ENCODE results near the gene LRRC37A3.
"Not testable (repeated sequence)": the region's sequence is repeated elsewhere in the genome, so short reads cannot be mapped to it uniquely, and the experiment has no call there.

LRRC37A3 gene

DNA sequence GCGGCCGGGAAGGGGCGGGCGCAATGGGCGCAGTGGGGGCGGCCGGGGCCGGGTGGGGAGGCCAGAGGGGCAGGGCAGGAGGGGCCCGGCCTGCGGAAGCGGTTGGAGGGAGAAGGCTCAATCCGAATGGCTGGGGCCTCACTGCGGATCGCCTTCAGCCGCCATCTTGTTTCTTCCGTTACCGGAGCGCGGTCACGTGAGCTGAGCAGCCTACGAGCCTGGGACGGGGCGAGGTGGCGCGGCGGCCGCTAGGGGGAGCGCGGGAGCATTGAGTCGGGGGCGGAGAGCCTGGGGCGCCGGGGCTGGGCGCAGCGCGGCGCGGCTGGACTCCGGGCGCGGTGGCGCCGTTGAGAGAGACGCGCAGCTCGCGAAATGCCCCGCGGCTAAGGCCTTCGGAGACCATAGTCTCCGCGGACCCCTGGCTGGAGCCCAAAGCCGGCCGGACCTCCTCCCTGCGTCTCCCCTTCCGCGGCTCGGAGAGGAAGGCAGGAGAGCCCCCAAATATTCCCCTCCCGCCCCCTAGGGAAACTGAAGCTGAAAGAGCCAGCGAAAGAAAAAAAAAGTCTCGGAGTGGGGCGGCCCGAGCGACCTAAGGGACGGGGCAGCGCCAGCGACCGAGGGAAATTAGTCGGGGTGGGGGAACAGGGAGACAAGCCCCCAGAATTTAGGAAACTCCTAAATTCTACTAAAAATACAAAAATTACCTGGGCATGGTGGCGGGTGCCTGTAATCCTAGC is at the start of gene LRRC37A3:
LRRC37A3 (minus strand) TSS at position 190 of the 737 bp plus-strand sequence. CDS start 22,221 bp downstream, outside the sequence.
- peak; percentile 94 for ATAC-seq (replicated peaks)
- Mint-ChIP-seq H3K4me1 (peaks cover 22 to 38% of the 10 kb centered on the region in 2 donors), H3K4me3 (peak within 1 kb of the TSS; percentile 87 to 93), H3K27ac (peak within 1 kb of the TSS; percentile 95)
- H3K27me3 Mint-ChIP-seq, H3K36me3 Mint-ChIP-seq, H3K9me3 Mint-ChIP-seq: not testable (repeated sequence)
- peak; percentile 100 for DNase-seq

- ATAC-seq (replicated peaks) (peak; percentile 94 to 95), DNase-seq (peak; percentile 94)
- H3K36me3 Mint-ChIP-seq, H3K27me3 Mint-ChIP-seq, H3K9me3 Mint-ChIP-seq: not testable (repeated sequence)
- H3K4me3 Mint-ChIP-seq = peak overlapping the region; percentile 46 to 66
- H3K4me1 Mint-ChIP-seq = peaks cover 32 to 60% of the 10 kb centered on the region in 2 donors
- peak overlapping the region; percentile 89 for H3K27ac Mint-ChIP-seq
Observed at GRCh38 chr17:64965873-64966287, 46.6 kb upstream of the LRRC37A3 start.

DNA sequence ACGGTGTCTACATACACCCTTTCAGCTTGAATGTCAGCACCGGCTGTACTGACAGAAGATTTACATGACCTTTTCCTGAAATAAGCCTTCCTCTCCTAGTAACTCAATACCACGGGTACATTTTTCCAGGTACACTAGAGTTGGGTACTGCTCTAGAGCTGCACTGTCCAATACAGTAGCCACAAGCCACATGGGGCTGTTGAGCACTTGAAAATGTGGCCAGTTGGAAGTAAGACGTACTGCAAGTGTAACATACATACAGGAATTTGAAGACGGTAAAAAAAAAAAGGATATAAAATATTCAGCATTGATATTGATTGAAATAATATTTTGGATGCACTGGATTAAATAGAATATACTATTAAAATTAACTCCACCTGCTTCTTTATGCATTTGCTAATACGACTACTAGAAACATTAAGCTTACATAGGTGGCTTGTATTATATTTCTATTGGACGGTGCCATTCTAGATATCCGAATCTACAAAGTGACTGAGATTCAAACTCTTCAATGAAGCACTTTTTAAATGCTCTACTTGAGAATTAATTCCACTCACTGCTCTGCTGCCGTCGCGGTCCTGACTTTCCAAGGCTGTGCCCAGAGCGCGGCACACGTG is 46.1 kb upstream of the LRRC37A3 start:
- not testable (repeated sequence) for H3K27me3 Mint-ChIP-seq; ATAC-seq (replicated peaks); DNase-seq; H3K36me3 Mint-ChIP-seq; H3K9me3 Mint-ChIP-seq
- peaks cover 31 to 57% of the 10 kb centered on the region in 2 donors for H3K4me1 Mint-ChIP-seq
- H3K27ac Mint-ChIP-seq = peak overlapping the region; percentile 89
- peak overlapping the region; percentile 58 to 66 for H3K4me3 Mint-ChIP-seq

- Mint-ChIP-seq H3K27ac (peak overlapping the region; percentile 76), H3K4me3 (peak overlapping the region; percentile 58 to 64), H3K27me3 (no peaks in the 10 kb centered on the region), H3K4me1 (peaks cover 31 to 54% of the 10 kb centered on the region in 2 donors), H3K9me3 (no peaks in the 10 kb centered on the region), H3K36me3 (no peaks in the 10 kb centered on the region)
- DNase-seq (no peak), ATAC-seq (replicated peaks) (no peak)
Observed at GRCh38 chr17:64964796-64965195, 45.5 kb upstream of the LRRC37A3 start.

- H3K4me1 Mint-ChIP-seq = peaks cover 26 to 46% of the 10 kb centered on the region in 2 donors
- not testable (repeated sequence) for DNase-seq; H3K4me3 Mint-ChIP-seq; H3K9me3 Mint-ChIP-seq; ATAC-seq (replicated peaks); H3K36me3 Mint-ChIP-seq; H3K27ac Mint-ChIP-seq; H3K27me3 Mint-ChIP-seq
Observed at GRCh38 chr17:64963814-64964213, 44.5 kb upstream of the LRRC37A3 start.

DNA sequence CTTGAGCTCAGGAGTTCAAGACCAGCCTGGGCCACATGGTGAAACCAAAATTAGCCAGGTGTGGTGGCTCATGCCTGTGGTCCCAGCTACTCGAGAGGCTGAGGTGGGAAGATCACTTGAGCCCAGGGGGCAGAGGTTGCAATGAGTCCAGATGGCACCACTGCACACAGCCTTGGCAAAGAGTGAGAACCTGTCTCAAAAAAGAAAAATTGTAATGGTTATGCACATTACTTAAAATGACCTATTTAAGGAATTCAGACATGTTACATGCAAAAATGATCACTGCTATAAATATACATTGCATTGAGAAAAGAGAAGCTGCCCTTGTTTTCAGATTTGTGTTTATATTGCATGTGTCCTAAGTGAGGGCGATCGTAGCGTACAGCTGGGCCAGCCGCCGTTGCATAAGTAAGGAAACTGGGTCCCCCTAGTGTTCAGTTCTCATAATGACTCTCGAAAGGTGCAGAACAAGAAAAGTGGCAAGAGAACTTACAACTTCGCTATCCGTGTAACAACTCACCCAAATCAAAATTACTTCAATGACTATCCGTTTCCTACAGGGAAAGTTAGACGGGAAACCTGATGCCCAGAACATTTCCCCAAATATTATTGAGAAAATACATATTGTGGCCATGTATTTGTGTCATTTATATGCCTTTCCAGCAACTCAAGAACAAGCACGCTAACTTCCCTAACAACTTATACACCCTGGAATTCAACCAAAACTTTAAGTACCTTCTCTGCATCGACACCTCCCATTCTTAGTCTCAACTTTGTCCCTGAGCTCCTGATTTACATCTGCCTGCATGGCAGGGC is 42.5 kb upstream of the LRRC37A3 start:
- Mint-ChIP-seq H3K4me1 (peaks cover 16 to 26% of the 10 kb centered on the region in 2 donors), H3K4me3 (peak overlapping the region in 1 of 2 donors; percentile 59)
- H3K27ac Mint-ChIP-seq, H3K9me3 Mint-ChIP-seq, H3K36me3 Mint-ChIP-seq, H3K27me3 Mint-ChIP-seq: not testable (repeated sequence)
- peak; percentile 71 for DNase-seq
- ATAC-seq (replicated peaks) = peak; percentile 24 to 38

GRCh38 chr17:64951877-64952276 is 32.6 kb upstream of the LRRC37A3 start:
- Mint-ChIP-seq H3K36me3 (no peaks in the 10 kb centered on the region), H3K27ac (no peak overlapping the region), H3K4me1 (peaks cover 0 to 2% of the 10 kb centered on the region in 2 donors), H3K9me3 (no peaks in the 10 kb centered on the region), H3K4me3 (no peak overlapping the region), H3K27me3 (no peaks in the 10 kb centered on the region)
- ATAC-seq (replicated peaks) (no peak), DNase-seq (no peak)

- H3K4me1 Mint-ChIP-seq = peaks cover 2 to 11% of the 10 kb centered on the region in 2 donors
- H3K4me3 Mint-ChIP-seq = no peak overlapping the region
- no peaks in the 10 kb centered on the region for H3K27me3 Mint-ChIP-seq
- no peak for ATAC-seq (replicated peaks)
- DNase-seq = no peak
- no peaks in the 10 kb centered on the region for H3K9me3 Mint-ChIP-seq
- H3K36me3 Mint-ChIP-seq = no peaks in the 10 kb centered on the region
- no peak overlapping the region for H3K27ac Mint-ChIP-seq
Observed at GRCh38 chr17:64950871-64951270, 31.6 kb upstream of the LRRC37A3 start.

DNA sequence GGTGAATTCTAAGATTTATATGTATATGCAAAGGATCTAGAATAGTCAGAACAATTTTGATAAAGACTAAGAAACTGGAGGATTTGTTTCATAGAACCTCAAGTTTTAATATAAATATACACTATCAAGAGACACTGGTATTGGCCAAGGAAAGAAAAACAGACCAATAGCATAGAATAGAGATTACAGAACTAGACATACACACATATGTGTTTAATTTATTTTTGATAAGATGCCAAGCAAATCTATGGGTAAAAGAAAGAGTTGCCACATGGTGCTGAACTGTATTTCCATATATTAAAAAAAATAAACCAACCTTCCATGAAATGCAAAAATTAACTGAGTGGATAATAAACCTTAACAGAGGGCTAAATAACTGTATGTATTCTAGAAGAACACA is 27.9 kb upstream of the LRRC37A3 start:
- no peaks in the 10 kb centered on the region for H3K27me3 Mint-ChIP-seq
- no peak overlapping the region for H3K27ac Mint-ChIP-seq
- H3K36me3 Mint-ChIP-seq = no peaks in the 10 kb centered on the region
- ATAC-seq (replicated peaks) (no peak), DNase-seq (no peak)
- no peaks in the 10 kb centered on the region for H3K9me3 Mint-ChIP-seq
- H3K4me1 Mint-ChIP-seq = peaks cover 2 to 16% of the 10 kb centered on the region in 2 donors
- no peak overlapping the region for H3K4me3 Mint-ChIP-seq

DNA sequence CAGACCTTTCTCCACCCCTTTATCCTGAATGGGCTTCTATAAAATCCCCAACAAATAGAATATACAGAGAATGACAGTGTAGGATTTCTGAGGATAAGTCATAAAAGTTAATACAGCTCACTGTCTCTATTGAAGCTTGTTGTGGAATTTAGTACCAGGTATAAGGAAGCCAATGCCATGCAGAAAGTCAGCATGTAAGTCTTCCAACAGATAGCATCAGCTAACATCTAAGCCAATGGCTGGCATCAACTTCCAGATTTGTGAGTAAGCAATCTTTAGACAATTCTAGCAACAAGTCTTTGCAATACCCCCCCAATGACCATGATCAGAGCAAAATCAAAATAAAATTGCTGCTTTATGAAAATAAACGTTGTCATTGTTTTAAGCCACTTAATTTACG is 22.5 kb upstream of the LRRC37A3 start:
- Mint-ChIP-seq H3K4me1 (peaks cover 5 to 21% of the 10 kb centered on the region in 2 donors), H3K4me3 (no peak overlapping the region), H3K27me3 (peaks cover 5 to 9% of the 10 kb centered on the region in 2 donors), H3K9me3 (no peaks in the 10 kb centered on the region), H3K27ac (no peak overlapping the region), H3K36me3 (no peaks in the 10 kb centered on the region)
- no peak for ATAC-seq (replicated peaks)
- DNase-seq = no peak

- Mint-ChIP-seq H3K36me3 (no peaks in the 10 kb centered on the region), H3K27ac (no peak overlapping the region), H3K4me3 (no peak overlapping the region), H3K27me3 (peaks cover 5 to 9% of the 10 kb centered on the region in 2 donors), H3K4me1 (peaks cover 5 to 16% of the 10 kb centered on the region in 2 donors), H3K9me3 (no peaks in the 10 kb centered on the region)
- no peak for DNase-seq
- ATAC-seq (replicated peaks) = no peak
Observed at GRCh38 chr17:64941045-64941444, 21.8 kb upstream of the LRRC37A3 start.

DNA sequence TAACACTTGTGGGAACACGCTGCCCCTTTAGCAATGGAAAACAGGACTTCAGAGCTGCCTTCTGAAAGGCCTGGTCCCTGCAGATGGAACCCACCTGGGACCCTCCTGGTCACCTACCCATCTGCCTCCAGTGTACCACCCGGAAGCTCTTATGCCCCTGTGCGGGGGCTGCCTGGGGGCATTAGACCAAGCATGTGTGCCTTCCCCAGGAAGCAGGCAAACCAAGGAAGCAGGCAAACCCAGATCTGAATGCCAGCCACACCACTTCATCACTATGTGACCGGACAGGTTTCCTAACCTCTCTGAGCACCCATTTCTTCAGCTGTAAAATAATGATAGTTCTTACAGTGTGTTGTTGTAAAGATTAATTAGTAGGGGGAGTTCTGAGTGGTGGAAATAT is 20.8 kb upstream of the LRRC37A3 start:
- Mint-ChIP-seq H3K27ac (no peak overlapping the region), H3K4me1 (peaks cover 7 to 9% of the 10 kb centered on the region in 2 donors), H3K4me3 (no peak overlapping the region), H3K27me3 (peaks cover 5 to 9% of the 10 kb centered on the region in 2 donors), H3K36me3 (no peaks in the 10 kb centered on the region), H3K9me3 (no peaks in the 10 kb centered on the region)
- DNase-seq (no peak), ATAC-seq (replicated peaks) (no peak)

- peak; percentile 36 for DNase-seq
- H3K27ac Mint-ChIP-seq = peak overlapping the region; percentile 75
- H3K36me3 Mint-ChIP-seq = no peaks in the 10 kb centered on the region
- H3K27me3 Mint-ChIP-seq = peaks cover 5 to 9% of the 10 kb centered on the region in 2 donors
- ATAC-seq (replicated peaks) = peak; percentile 87 to 92
- H3K4me3 Mint-ChIP-seq = peak overlapping the region in 1 of 2 donors; percentile 14
- H3K9me3 Mint-ChIP-seq = no peaks in the 10 kb centered on the region
- H3K4me1 Mint-ChIP-seq = peaks cover 7 to 9% of the 10 kb centered on the region in 2 donors
Observed at GRCh38 chr17:64938925-64939474, 19.7 kb upstream of the LRRC37A3 start.

- Mint-ChIP-seq H3K4me1 (peaks cover 7 to 9% of the 10 kb centered on the region in 2 donors), H3K4me3 (no peak overlapping the region), H3K27ac (no peak overlapping the region), H3K27me3 (peaks cover 5 to 9% of the 10 kb centered on the region in 2 donors), H3K36me3 (no peaks in the 10 kb centered on the region), H3K9me3 (no peaks in the 10 kb centered on the region)
- DNase-seq = no peak
- no peak for ATAC-seq (replicated peaks)
Observed at GRCh38 chr17:64938290-64938689, 19.0 kb upstream of the LRRC37A3 start.
